DND-41 (cell line): ENCODE results near the gene NUDT12.

Experiments used
- ATAC-seq: fragments of 200-7000 bp; cut with Tn5 transposase; 3 replicates; pipeline ENCODE4 v1.9.1; 2021; ENCODE audit warnings: low read depth; ENCODE audit not compliant: insufficient read depth
- DNase-seq: peaks from one replicate; pipeline ENCODE4 v3.0.0-alpha.2; 2020
- H2AFZ ChIP-seq: 2 replicates; pipeline ENCODE4 v1.6.0; 2012; ENCODE audit warnings: low read depth, low read length
- H3K27ac ChIP-seq: 2 replicates; pipeline ENCODE4 v1.5.1; 2012; ENCODE audit warnings: low read length, inconsistent platforms
- H3K27me3 ChIP-seq: fragments of 200-600 bp; sonication (generic); 2 replicates; pipeline ENCODE4 v1.6.0; 2012; ENCODE audit warnings: low read length, mild to moderate bottlenecking, inconsistent platforms; ENCODE audit not compliant: insufficient read depth, poor library complexity
- H3K36me3 ChIP-seq: 2 replicates; pipeline ENCODE4 v1.5.1; 2012; ENCODE audit warnings: low read length, inconsistent platforms; ENCODE audit not compliant: insufficient read depth
- H3K4me1 ChIP-seq: 2 replicates; pipeline ENCODE4 v1.5.1; 2012; ENCODE audit warnings: mild to moderate bottlenecking, low read length; ENCODE audit not compliant: insufficient read depth
- H3K4me2 ChIP-seq: 2 replicates; pipeline ENCODE4 v1.6.0; 2012; ENCODE audit warnings: mild to moderate bottlenecking, moderate library complexity, low read length, inconsistent platforms; ENCODE audit not compliant: insufficient read depth
- H3K4me3 ChIP-seq, 2 experiments: fragments of 200-600 bp in 1 of 2; shearing (Covaris generic) in 1 of 2; 2 replicates each; pipeline ENCODE4 v1.5.1; 2012 to 2016; ENCODE audit warnings: inconsistent platforms in 2 of 2, low read length in 2 of 2, mild to moderate bottlenecking in 2 of 2, low read depth in 1 of 2, moderate library complexity in 1 of 2
- H3K79me2 ChIP-seq: 2 replicates; pipeline ENCODE4 v1.6.0; 2012; ENCODE audit warnings: low read length, inconsistent platforms; ENCODE audit not compliant: insufficient read depth
- H3K9ac ChIP-seq: 2 replicates; pipeline ENCODE4 v1.6.0; 2012; ENCODE audit warnings: low read depth, mild to moderate bottlenecking, inconsistent platforms, low read length, moderate library complexity
- H3K9me3 ChIP-seq: 2 replicates; pipeline ENCODE4 v1.5.1; 2012; ENCODE audit warnings: low read length, moderate library complexity, mild to moderate bottlenecking, inconsistent platforms; ENCODE audit not compliant: insufficient read depth, severe bottlenecking
- H4K20me1 ChIP-seq: 2 replicates; pipeline ENCODE4 v1.6.0; 2012; ENCODE audit warnings: low read length; ENCODE audit not compliant: insufficient read depth
- CTCF ChIP-seq: IDR thresholded peaks from 2 replicates; pipeline ENCODE4 v1.5.1; 2012; ENCODE audit warnings: borderline replicate concordance, low read length, moderate library complexity, mild to moderate bottlenecking; ENCODE audit not compliant: poor library complexity, severe bottlenecking; ENCODE audit errors: extremely low read depth
- EZH2 ChIP-seq: IDR thresholded peaks from 3 replicates; pipeline ENCODE4 v1.6.1; 2012; ENCODE audit warnings: borderline replicate concordance, low read depth, mild to moderate bottlenecking, moderate library complexity, low read length, inconsistent platforms; ENCODE audit not compliant: severe bottlenecking

The NUDT12 gene

GRCh38 chr5:103590221-103590620, 27.6 kb upstream of the NUDT12 start:
- Histone ChIP-seq H3K4me1 (no peaks in the 10 kb centered on the region), H3K27me3 (no peaks in the 10 kb centered on the region), H2AFZ (no peak overlapping the region), H3K4me2 (no peak overlapping the region), H3K4me3 (no peak overlapping the region), H3K27ac (no peak overlapping the region), H3K9ac (no peak overlapping the region), H3K36me3 (no peaks in the 10 kb centered on the region), H3K9me3 (no peaks in the 10 kb centered on the region), H3K79me2 (no peaks in the 10 kb centered on the region), H4K20me1 (no peaks in the 10 kb centered on the region)
- ATAC-seq (no peak), DNase-seq (no peak)
- no peak for TF ChIP-seq CTCF

GRCh38 chr5:103589776-103590175, 27.2 kb upstream of the NUDT12 start:
- Histone ChIP-seq H3K27me3 (no peaks in the 10 kb centered on the region), H3K9me3 (no peaks in the 10 kb centered on the region), H3K4me3 (no peak overlapping the region), H2AFZ (no peak overlapping the region), H3K4me1 (no peaks in the 10 kb centered on the region), H3K4me2 (no peak overlapping the region), H3K36me3 (no peaks in the 10 kb centered on the region), H3K9ac (no peak overlapping the region), H3K27ac (no peak overlapping the region), H3K79me2 (no peaks in the 10 kb centered on the region), H4K20me1 (no peaks in the 10 kb centered on the region)
- no peak for TF ChIP-seq CTCF
- no peak for TF ChIP-seq EZH2
- DNase-seq = no peak
- ATAC-seq = no peak

DNA sequence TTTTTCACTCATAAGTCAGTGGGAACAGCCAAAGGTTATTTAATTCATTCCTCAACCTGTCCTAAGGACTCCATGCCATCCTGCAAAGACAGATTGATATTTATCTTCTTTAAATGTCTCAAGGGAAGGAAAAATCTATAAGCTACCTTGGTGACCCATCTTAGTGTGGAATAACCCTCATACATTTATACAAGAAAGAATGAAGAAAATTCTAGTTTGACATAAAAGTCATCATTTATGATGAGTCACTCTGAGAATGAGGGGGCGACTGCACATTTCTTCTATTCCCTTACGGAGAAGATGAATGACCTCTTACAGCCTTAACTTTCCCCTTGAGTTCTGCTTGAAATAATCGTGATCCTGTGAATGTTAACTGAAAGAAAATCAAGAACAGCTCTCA, 26.8 kb upstream of the NUDT12 start:
- Histone ChIP-seq H3K79me2 (no peaks in the 10 kb centered on the region), H3K36me3 (no peaks in the 10 kb centered on the region), H3K9me3 (no peaks in the 10 kb centered on the region), H4K20me1 (no peaks in the 10 kb centered on the region), H3K27me3 (no peaks in the 10 kb centered on the region), H3K27ac (no peak overlapping the region), H3K4me3 (no peak overlapping the region), H3K4me2 (no peak overlapping the region), H3K4me1 (no peaks in the 10 kb centered on the region), H2AFZ (no peak overlapping the region), H3K9ac (no peak overlapping the region)
- no peak for DNase-seq
- no peak for ATAC-seq
- TF ChIP-seq CTCF (no peak), EZH2 (no peak)

DNA sequence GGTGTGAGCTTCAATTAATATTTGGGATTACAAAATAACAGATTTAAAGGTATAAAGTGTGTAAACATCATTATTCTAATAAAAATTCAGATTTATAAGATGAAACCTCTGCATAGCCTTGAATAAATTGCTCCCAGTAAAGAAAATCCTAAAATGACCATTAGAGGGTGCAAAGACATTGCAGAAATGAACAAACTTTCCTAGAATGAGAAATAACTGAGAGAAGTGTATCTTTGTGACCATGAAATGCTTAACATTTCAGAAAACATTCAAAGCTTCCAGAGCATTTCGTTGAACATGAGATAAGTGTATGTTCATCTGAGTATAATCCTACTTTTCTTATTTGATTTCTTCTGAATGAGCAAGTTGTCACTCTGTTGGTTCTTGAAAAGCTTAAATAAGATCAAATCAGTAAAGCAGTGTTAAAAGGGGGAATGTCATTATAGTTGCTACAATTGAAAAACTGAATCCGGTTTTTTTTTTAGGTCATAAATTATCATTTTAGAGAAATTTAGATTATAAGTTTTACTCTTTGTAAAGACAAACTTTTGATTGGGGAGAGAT, 24.7 kb upstream of the NUDT12 start:
- H3K27me3 ChIP-seq = no peaks in the 10 kb centered on the region
- H3K4me3 ChIP-seq = no peak overlapping the region
- H3K4me2 ChIP-seq = no peak overlapping the region
- no peak overlapping the region for H3K27ac ChIP-seq
- no peaks in the 10 kb centered on the region for H4K20me1 ChIP-seq
- no peak overlapping the region for H2AFZ ChIP-seq
- no peaks in the 10 kb centered on the region for H3K79me2 ChIP-seq
- TF ChIP-seq CTCF = peak; percentile 48
- TF ChIP-seq EZH2 = no peak
- H3K9ac ChIP-seq = no peak overlapping the region
- no peaks in the 10 kb centered on the region for H3K9me3 ChIP-seq
- no peaks in the 10 kb centered on the region for H3K4me1 ChIP-seq
- no peak for DNase-seq
- no peaks in the 10 kb centered on the region for H3K36me3 ChIP-seq
- no peak for ATAC-seq
